K562 (cell line): ENCODE data around the gene FAM53B. TPM values are rescaled to one million over a fixed set of nuclear protein-coding genes. Genes with fewer than 3 reads are reported as not detected.

Experiments
- ATAC-seq: fragments of 200-7000 bp; cut with Tn5 transposase; 3 replicates; pipeline ENCODE4 v1.9.1; 2020; ENCODE audit warnings: moderate library complexity
- BruUV-seq: library from RNA; stranded (reverse); fragments of 400-500 nt; replicated peaks from 2 replicates; lab custom pipeline; 2021; lab: Mats Ljungman, UMichigan
- CTCF ChIA-PET: fragments of 300-600 bp; formaldehyde crosslinking; extraction: SDS; loops from one replicate; lab custom pipeline; 2021; ENCODE audit warnings: low intra/inter-chr PET ratio; lab: Yijun Ruan, JAX
- POLR2A ChIA-PET: fragments of 300-600, 350-650 bp; sonication (Branson Sonifier 250); formaldehyde crosslinking; extraction: SDS; loops from one replicate; lab custom pipeline; 2021; ENCODE audit warnings: antibody characterized with exemption, inconsistent platforms; lab: Yijun Ruan, JAX
- DNase-seq, 4 experiments: peaks; one replicate each; pipeline versions ENCODE4 v3.0.0 to v3.0.0-alpha.2; 2011 to 2018; ENCODE audit warnings: low spot score in 3 of 4, mixed read lengths in 3 of 4; ENCODE audit errors: extremely low read depth in 1 of 4
- FAIRE-seq: peaks from 2 replicates; lab custom pipeline; 2011; peaks lifted over from hg19 to GRCh38; lab: Jason Lieb, UNC
- H2AFZ ChIP-seq: 2 replicates; pipeline ENCODE4 v1.6.0; 2011; ENCODE audit warnings: low read depth, low read length, control low read depth, inconsistent platforms
- H3K27ac ChIP-seq: fragments of 200-600 bp; 3 replicates; pipeline ENCODE4 v1.8.0; 2011; ENCODE audit warnings: low read depth, mild to moderate bottlenecking, control low read depth, inconsistent platforms, low read length, moderate library complexity, mixed read lengths; ENCODE audit errors: extremely low read depth
- H3K27me3 ChIP-seq, 2 experiments: fragments of 300-600 bp in 1 of 2; 2 replicates in 1 of 2; 3 replicates in 1 of 2; pipeline versions ENCODE4 v1.6.0 to v1.8.0; 2011; ENCODE audit warnings: inconsistent platforms in 2 of 2, low read length in 2 of 2, mild to moderate bottlenecking in 1 of 2, mixed read lengths in 1 of 2, moderate library complexity in 1 of 2; ENCODE audit not compliant: control insufficient read depth in 2 of 2, insufficient read depth in 2 of 2
- H3K36me3 ChIP-seq: fragments of 300-600 bp; 3 replicates; pipeline ENCODE4 v1.8.0; 2011; ENCODE audit warnings: mild to moderate bottlenecking, low read length, inconsistent platforms; ENCODE audit not compliant: control insufficient read depth, insufficient read depth
- H3K4me1 ChIP-seq, 2 experiments: fragments of 200-600 bp in 1 of 2; replicated peaks in 1 of 2; 2 replicates in 1 of 2; 3 replicates in 1 of 2; pipeline versions ENCODE4 v1.5.1 to v1.8.0; 2011; ENCODE audit warnings: inconsistent platforms in 2 of 2, low read length in 2 of 2, mild to moderate bottlenecking in 1 of 2, mixed read lengths in 1 of 2, moderate library complexity in 1 of 2; ENCODE audit not compliant: control insufficient read depth in 2 of 2, insufficient read depth in 2 of 2
- H3K4me2 ChIP-seq: 2 replicates; pipeline ENCODE4 v1.6.1; 2011; ENCODE audit warnings: low read length, control low read depth, inconsistent platforms, mixed read lengths; ENCODE audit not compliant: insufficient read depth
- H3K4me3 ChIP-seq: fragments of 200-600 bp; sonication (generic), shearing (Covaris generic); 2 replicates; pipeline ENCODE4 v1.5.1; 2016; ENCODE audit warnings: control low read depth, inconsistent platforms
- H3K79me2 ChIP-seq: fragments of 200-600 bp; 3 replicates; pipeline ENCODE4 v1.8.0; 2011; ENCODE audit warnings: low read length, inconsistent platforms; ENCODE audit not compliant: control insufficient read depth, insufficient read depth
- H3K9ac ChIP-seq, 2 experiments: 2 replicates each; pipeline versions ENCODE4 v1.6.0 to v1.6.1; 2011; ENCODE audit warnings: low read depth in 2 of 2, low read length in 2 of 2, control low read depth in 1 of 2, inconsistent platforms in 1 of 2, mild to moderate bottlenecking in 1 of 2, mixed read lengths in 1 of 2; ENCODE audit not compliant: insufficient read depth in 1 of 2
- H3K9me1 ChIP-seq: one replicate; pipeline ENCODE4 v1.6.0; 2011; ENCODE audit warnings: inconsistent platforms, mild to moderate bottlenecking, low read length, moderate library complexity; ENCODE audit not compliant: control insufficient read depth, insufficient read depth
- H3K9me3 ChIP-seq: replicated peaks from 2 replicates; pipeline ENCODE4 v1.5.1; 2011; ENCODE audit warnings: low read depth, low read length, inconsistent platforms; ENCODE audit not compliant: control insufficient read depth, insufficient read depth
- H4K20me1 ChIP-seq: replicated peaks from 2 replicates; pipeline ENCODE4 v1.6.1; 2011; ENCODE audit warnings: low read length, inconsistent platforms, mixed read lengths; ENCODE audit not compliant: control insufficient read depth, insufficient read depth
- BACH1 ChIP-seq: fragments of 200-800 bp; sonication (Bioruptor generic); IDR thresholded peaks from 2 replicates; pipeline ENCODE4 v1.6.1; 2016; ENCODE audit warnings: missing genetic modification characterization, missing compliant biosample characterization
- GABPA ChIP-seq: fragments of 200-800 bp; sonication (Bioruptor generic); conservative IDR thresholded peaks from 2 replicates; pipeline ENCODE4 v1.6.1; 2016; ENCODE audit warnings: low read depth, missing genetic modification characterization, missing compliant biosample characterization
- IFI16 ChIP-seq: fragments of 250-450 bp; sonication (Bioruptor Pico); IDR thresholded peaks from 2 replicates; pipeline ENCODE4 v2.1.2; 2022; ENCODE audit warnings: mild to moderate bottlenecking, inconsistent platforms
- KHSRP ChIP-seq: fragments of 450-650 bp; IDR thresholded peaks from 2 replicates; pipeline ENCODE4 v1.6.1; 2017
- NR4A1 ChIP-seq, 2 experiments: fragments of 250-450 bp in 1 of 2; fragments of 450-650 bp in 1 of 2; sonication (Bioruptor Pico) in 1 of 2; IDR thresholded peaks; 2 replicates each; pipeline versions ENCODE4 v1.4.0 to v1.6.1; 2016 to 2020; ENCODE audit warnings: mild to moderate bottlenecking in 2 of 2, missing compliant biosample characterization in 1 of 2, missing genetic modification characterization in 1 of 2, moderate library complexity in 1 of 2
- NRF1 ChIP-seq, 2 experiments: fragments of 450-650 bp; IDR thresholded peaks in 1 of 2; conservative IDR thresholded peaks in 1 of 2; 2 replicates each; pipeline ENCODE4 v1.6.1; 2014; ENCODE audit warnings: mild to moderate bottlenecking in 2 of 2
- POLR3G ChIP-seq: IDR thresholded peaks from 2 replicates; pipeline ENCODE4 v1.6.1; 2011; ENCODE audit not compliant: insufficient read length, insufficient replicate concordance; ENCODE audit errors: extremely low read depth
- PYGO2 ChIP-seq: fragments of 450-650 bp; IDR thresholded peaks from 2 replicates; pipeline ENCODE4 v1.6.1; 2016; ENCODE audit warnings: mild to moderate bottlenecking, missing genetic modification characterization, moderate library complexity, missing compliant biosample characterization
- SIRT6 ChIP-seq: IDR thresholded peaks from one replicate; pipeline ENCODE4 v1.6.1; 2012; ENCODE audit warnings: low read depth, mild to moderate bottlenecking, control low read depth, inconsistent platforms, low read length, moderate library complexity
- ZNF583 ChIP-seq: fragments of 250-450 bp; sonication (Bioruptor Pico); IDR thresholded peaks from 2 replicates; pipeline ENCODE4 v1.4.0; 2020
- ZNF695 ChIP-seq: fragments of 450-650 bp; formaldehyde crosslinking; IDR thresholded peaks from 2 replicates; pipeline ENCODE4 v1.4.0; 2020; ENCODE audit warnings: mild to moderate bottlenecking, moderate library complexity
- ZNF778 ChIP-seq: fragments of 450-650 bp; formaldehyde crosslinking; IDR thresholded peaks from 2 replicates; pipeline ENCODE4 v1.4.0; 2020; ENCODE audit warnings: mild to moderate bottlenecking, moderate library complexity
- WGBS: fragments of 100-300 bp; shearing (Covaris generic); methylation state at CpG from one replicate; pipeline ENCODE4 v1.1.6; 2016; ENCODE audit warnings: low coverage, mixed read lengths; ENCODE audit not compliant: insufficient coverage; ENCODE audit errors: missing lambda C conversion rate; 5-methylcytosine and 5-hydroxymethylcytosine counted together
- in situ Hi-C: fragments of 300-500 bp; cut with MboI; formaldehyde crosslinking; loops from 4 replicates; pipeline ENCODE4 v1.15.0; 2018; ENCODE audit warnings: inconsistent platforms, mixed read lengths
- intact Hi-C: fragments of 100-400 bp; cut with micrococcal nuclease; formaldehyde crosslinking; loops from 2 replicates; pipeline ENCODE4 v1.14.2; 2022
- polyA plus RNA-seq, 8 experiments: library from polyadenylated mRNA; depleted of rRNA in 4 of 8; stranded (reverse) in 5 of 8; unstranded in 3 of 8; fragments of >200 nt; fragmentation: Nextera tagmentation in 2 of 8; fragmentation: Illumina TruSeq in 1 of 8; extraction: Ambion mirVana in 2 of 8; extraction: Trizol in 1 of 8; gene quantifications; 2 replicates each; pipeline versions ENCODE4 v1.2.1 to v1.2.3, GENCODE V29; 2011 to 2014; ENCODE audit warnings: inconsistent platforms in 1 of 8, missing spikeins in 1 of 8
- total RNA-seq, 7 experiments: library from RNA; depleted of rRNA in 6 of 7; stranded (reverse); fragments of >200 nt in 6 of 7; fragmentation: Illumina TruSeq in 2 of 7; extraction: Trizol in 2 of 7; gene quantifications; 2 replicates each; pipeline versions ENCODE4 v1.2.1 to v1.2.3, GENCODE V29; 2011 to 2021; ENCODE audit warnings: low replicate concordance in 1 of 7
- TF ChIP-seq, protein P1 (sequence below): fragments of 450-650 bp; IDR thresholded peaks from 2 replicates; pipeline ENCODE4 v1.6.1; 2016; ENCODE audit warnings: borderline replicate concordance
- TF ChIP-seq, protein P2 (sequence below): fragments of 250-450 bp; sonication (Bioruptor Pico); IDR thresholded peaks from 2 replicates; pipeline ENCODE4 v1.8.0; 2021; ENCODE audit warnings: mild to moderate bottlenecking, moderate library complexity

Gene FAM53B
- total and polyA plus RNA-seq, 9 of the 15 experiments (the other 6 are each of a cell fraction or from before 2014, with no cell fraction given) = 0.03 to 16.5 (median 5.0) TPM

DNA sequence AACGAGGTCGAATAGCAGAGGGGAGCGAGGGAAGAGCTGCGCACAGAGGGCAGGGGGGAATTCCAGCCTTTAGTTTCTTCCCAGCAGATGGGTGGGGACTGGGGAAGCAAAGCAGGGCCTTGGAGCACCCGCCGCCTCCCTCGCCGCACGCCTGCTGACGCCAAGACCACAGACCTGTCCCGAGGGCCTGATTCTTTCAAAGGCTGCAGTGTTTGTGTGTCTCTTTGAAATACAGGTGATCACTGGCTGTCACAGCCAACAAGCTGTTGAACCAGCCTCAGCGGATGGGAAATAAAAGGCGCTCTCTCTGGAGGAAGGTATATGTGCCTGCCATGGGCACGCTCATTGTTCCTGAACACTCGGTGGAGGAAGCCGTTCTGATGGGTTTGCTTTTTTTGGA lies 119.3 kb downstream of the FAM53B start:
- no peak overlapping the region for H3K4me2 ChIP-seq
- POLR2A ChIA-PET = interaction anchor here (0.7 to 1.0 kb wide), 2 partner anchors 14 to 21 kb away, joined by 4 read pairs; no protein-coding TSS in a partner anchor

GRCh38 chr10:124624466-124624865 lies 119.7 kb downstream of the FAM53B start:
- 0 out of 3 replicates have a peak, but pooled peaks cover 3% of the 10 kb centered on the region for H3K79me2 ChIP-seq
- no peak overlapping the region for H2AFZ ChIP-seq
- CTCF ChIA-PET = no interaction called here
- BruUV-seq = no TSS peak
- TF ChIP-seq ZNF583 (CRISPR knock-in tag) (no peak), ZNF778 (CRISPR knock-in tag) (no peak)
- TF ChIP-seq, protein P1, sequence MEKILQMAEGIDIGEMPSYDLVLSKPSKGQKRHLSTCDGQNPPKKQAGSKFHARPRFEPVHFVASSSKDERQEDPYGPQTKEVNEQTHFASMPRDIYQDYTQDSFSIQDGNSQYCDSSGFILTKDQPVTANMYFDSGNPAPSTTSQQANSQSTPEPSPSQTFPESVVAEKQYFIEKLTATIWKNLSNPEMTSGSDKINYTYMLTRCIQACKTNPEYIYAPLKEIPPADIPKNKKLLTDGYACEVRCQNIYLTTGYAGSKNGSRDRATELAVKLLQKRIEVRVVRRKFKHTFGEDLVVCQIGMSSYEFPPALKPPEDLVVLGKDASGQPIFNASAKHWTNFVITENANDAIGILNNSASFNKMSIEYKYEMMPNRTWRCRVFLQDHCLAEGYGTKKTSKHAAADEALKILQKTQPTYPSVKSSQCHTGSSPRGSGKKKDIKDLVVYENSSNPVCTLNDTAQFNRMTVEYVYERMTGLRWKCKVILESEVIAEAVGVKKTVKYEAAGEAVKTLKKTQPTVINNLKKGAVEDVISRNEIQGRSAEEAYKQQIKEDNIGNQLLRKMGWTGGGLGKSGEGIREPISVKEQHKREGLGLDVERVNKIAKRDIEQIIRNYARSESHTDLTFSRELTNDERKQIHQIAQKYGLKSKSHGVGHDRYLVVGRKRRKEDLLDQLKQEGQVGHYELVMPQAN = no peak
- TF ChIP-seq, protein P2, sequence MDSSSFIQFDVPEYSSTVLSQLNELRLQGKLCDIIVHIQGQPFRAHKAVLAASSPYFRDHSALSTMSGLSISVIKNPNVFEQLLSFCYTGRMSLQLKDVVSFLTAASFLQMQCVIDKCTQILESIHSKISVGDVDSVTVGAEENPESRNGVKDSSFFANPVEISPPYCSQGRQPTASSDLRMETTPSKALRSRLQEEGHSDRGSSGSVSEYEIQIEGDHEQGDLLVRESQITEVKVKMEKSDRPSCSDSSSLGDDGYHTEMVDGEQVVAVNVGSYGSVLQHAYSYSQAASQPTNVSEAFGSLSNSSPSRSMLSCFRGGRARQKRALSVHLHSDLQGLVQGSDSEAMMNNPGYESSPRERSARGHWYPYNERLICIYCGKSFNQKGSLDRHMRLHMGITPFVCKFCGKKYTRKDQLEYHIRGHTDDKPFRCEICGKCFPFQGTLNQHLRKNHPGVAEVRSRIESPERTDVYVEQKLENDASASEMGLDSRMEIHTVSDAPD (CRISPR knock-in tag) = no peak
- 97% methylated on average over 5 of the region's 9 CpGs for WGBS
- no peaks in the 10 kb centered on the region for H3K9me3 ChIP-seq
- H3K27me3 ChIP-seq = no peaks in the 10 kb centered on the region
- H3K36me3 ChIP-seq = peaks cover 7% of the 10 kb centered on the region; the same call in 1 of the 3 replicates
- intact Hi-C loops = no loop called here
- H3K9me1 ChIP-seq = peaks cover 4% of the 10 kb centered on the region
- FAIRE-seq (no peak), DNase-seq (no peak), ATAC-seq (no peak)
- H3K9ac ChIP-seq = no peak overlapping the region
- H3K4me3 ChIP-seq = no peak overlapping the region
- H3K4me2 ChIP-seq = no peak overlapping the region
- POLR2A ChIA-PET = interaction anchor here (1.0 kb wide), 1 partner anchor 14 kb away, joined by 4 read pairs; no protein-coding TSS in a partner anchor
- H3K4me1 ChIP-seq = peaks cover 13 to 65% of the 10 kb centered on the region in 2 experiments; a peak in 4 of 5 replicates
- in situ Hi-C loops = no loop called here
- H3K27ac ChIP-seq = no peak overlapping the region
- H4K20me1 ChIP-seq = peaks cover 5% of the 10 kb centered on the region; the same call in 1 of the 2 replicates

More for the DNA sequence above, 119.3 kb downstream of the FAM53B start:
- no peaks in the 10 kb centered on the region for H3K9me3 ChIP-seq
- no peak for TF ChIP-seq PYGO2
- no peak for TF ChIP-seq GABPA (tag)
- no peak for TF ChIP-seq POLR3G
- no peak for TF ChIP-seq NR4A1 (CRISPR knock-in tag; IDR thresholded peaks at IDR 0.05)
- no peak for TF ChIP-seq NR4A1 (tag; IDR thresholded peaks at IDR 0.05)
- TF ChIP-seq IFI16 (CRISPR knock-in tag) = no peak
- TF ChIP-seq BACH1 (tag) = no peak
- no peak for TF ChIP-seq ZNF695 (CRISPR knock-in tag)
- no peak for TF ChIP-seq SIRT6
- no peak for TF ChIP-seq NRF1 (conservative IDR thresholded peaks at IDR 0.05 in 1 of 2, IDR thresholded peaks at IDR 0.05 in 1 of 2)
- no peak for TF ChIP-seq KHSRP
- intact Hi-C loops (no loop called here), in situ Hi-C loops (no loop called here)
- no peak overlapping the region for H3K27ac ChIP-seq
- FAIRE-seq (no peak), DNase-seq (no peak), ATAC-seq (no peak)
- H4K20me1 ChIP-seq = peaks cover 5% of the 10 kb centered on the region; the same call in 1 of the 2 replicates
- no TSS peak for BruUV-seq
- CTCF ChIA-PET = no interaction called here
- no peak overlapping the region for H2AFZ ChIP-seq
- H3K79me2 ChIP-seq = 0 out of 3 replicates have a peak, but pooled peaks cover 3% of the 10 kb centered on the region
- peaks cover 13 to 64% of the 10 kb centered on the region in 2 experiments; a peak in 4 of 5 replicates for H3K4me1 ChIP-seq
- WGBS = 95% methylated on average over 6 of the region's 16 CpGs
- no peaks in the 10 kb centered on the region for H3K27me3 ChIP-seq
- H3K9ac ChIP-seq = no peak overlapping the region
- peaks cover 7% of the 10 kb centered on the region; the same call in 1 of the 3 replicates for H3K36me3 ChIP-seq
- peaks cover 4% of the 10 kb centered on the region for H3K9me1 ChIP-seq
- no peak overlapping the region for H3K4me3 ChIP-seq
